Head of caudate nucleus (tissue), 42 donors: ENCODE results near the gene RAB11FIP4.

ENCODE experiments used
- DNase-seq, 42 donors: peaks; one replicate each; pipeline versions ENCODE4 v3.0.0 to v3.0.0-alpha.2; 2020 to 2021; ENCODE audit warnings: mixed read lengths in 7 of 42
- intact Hi-C: fragments of 100-400 bp; cut with DNase I; formaldehyde crosslinking; loops from one replicate; pipeline ENCODE4 v1.15.0; 2022

RAB11FIP4 gene

DNA sequence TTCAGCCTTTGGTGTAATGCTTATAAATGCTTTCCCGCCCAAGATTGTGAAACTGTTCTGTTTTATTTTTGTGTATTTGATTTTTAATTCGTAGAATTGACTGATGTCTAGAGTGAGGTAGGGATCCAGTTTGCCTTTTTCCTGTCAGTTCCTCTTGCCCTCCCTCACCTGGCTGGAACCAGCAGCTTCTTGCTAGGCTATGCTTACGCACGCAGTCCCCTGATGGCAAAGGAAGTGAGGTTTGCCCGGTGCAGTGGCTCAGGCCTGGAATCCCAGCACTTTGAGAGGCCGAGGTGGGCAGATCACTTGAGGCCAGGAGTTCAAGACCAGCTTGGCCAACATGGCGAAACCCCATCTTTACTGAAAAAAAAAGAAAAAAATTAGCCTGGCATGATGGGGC is 51.9 kb downstream of the RAB11FIP4 start:
- DNase-seq = no peak
- intact Hi-C loops = no loop called here

DNA sequence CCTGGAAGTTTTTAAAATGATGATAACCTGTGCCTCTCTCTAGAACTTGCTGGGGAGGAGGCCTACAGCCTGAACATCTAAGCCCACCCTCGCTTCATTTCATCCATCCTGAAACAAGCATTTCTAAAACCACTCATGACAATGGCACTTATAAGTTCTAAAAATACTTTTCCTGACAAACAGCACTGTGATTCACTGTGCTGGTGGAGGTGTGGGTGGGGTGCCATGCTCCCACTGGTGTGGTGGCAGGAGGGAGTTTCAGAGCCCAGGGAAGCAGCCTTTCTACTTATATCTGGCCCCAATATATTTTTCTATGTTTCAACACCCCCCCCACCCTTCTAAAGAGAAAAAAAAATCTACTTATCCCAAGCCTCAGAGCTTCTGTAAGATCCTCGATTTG is 52.6 kb downstream of the RAB11FIP4 start:
- intact Hi-C loops = no loop called here

DNA sequence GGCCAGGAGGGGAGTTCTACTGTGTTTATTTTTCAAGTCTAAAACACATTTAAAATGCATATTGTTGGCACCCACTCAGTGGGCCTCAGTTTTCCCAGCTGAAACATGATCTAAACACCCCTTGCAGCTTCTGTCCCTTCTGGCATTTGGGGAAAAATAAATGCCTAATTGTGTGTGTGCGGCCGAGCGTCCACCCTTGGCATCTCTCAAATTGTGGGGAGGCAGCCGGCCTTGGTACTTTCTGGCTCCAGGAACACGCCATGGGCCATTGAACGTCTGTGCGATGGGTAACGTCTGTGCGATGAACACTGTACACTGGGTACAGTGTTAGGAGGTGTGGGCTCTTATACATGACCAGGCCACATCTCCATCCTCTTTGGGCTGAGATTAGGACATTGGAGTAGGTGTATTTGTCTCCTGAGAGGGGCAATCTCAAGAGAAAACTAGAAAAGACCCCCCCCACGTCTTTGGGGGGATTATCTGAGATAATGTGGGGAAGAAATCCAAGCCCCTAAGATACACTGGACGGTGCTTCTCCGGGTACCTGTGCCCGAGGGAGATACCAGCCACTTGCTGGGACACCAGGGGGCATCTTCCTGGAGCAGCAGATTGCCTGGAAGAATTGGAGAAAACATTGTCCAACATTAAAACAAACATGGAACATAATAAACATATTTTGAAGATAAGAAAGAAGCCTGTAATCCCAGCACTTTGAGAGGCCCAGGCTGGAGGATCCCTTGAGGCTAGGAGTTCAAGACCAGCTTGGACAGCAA is 54.9 kb downstream of the RAB11FIP4 start:
- intact Hi-C loops = no loop called here
- DNase-seq = peak in 1 of 42 donors; percentile 22

More for the DNA sequence above, 52.6 kb downstream of the RAB11FIP4 start:
- DNase-seq = peak in 41 of 42 donors; percentile 28 to 89 (median 65)

DNA sequence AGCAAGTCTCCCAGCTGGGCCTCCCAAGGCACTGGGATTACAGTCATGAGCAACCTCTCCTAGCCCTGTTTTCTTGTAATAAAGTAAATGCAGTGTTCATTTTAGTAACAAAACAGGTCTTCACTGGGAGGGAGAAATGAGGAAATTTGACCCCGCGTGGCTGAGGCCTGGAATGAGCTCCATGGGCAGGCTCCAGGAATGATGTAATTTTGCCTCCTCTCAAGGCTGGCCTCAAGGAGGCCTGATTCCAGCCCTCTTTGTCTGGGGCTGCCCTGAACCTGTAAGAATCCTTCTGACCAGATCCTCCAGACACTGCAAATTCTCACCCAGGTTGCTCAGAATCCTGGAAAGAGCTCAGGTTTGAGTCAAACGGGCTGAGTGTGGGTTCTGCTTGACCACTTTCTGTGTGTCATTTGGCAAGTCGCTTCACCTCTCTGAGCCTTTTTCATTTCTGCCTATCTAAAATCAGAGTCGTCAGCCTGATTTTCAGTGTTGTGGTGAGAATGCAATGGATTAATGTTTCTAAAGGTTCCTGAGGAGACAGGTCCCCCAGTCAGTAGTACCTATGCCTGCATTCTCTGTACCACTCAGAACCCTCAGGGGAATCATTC is 57.1 kb downstream of the RAB11FIP4 start:
- DNase-seq = no peak
- intact Hi-C loops = no loop called here

DNA sequence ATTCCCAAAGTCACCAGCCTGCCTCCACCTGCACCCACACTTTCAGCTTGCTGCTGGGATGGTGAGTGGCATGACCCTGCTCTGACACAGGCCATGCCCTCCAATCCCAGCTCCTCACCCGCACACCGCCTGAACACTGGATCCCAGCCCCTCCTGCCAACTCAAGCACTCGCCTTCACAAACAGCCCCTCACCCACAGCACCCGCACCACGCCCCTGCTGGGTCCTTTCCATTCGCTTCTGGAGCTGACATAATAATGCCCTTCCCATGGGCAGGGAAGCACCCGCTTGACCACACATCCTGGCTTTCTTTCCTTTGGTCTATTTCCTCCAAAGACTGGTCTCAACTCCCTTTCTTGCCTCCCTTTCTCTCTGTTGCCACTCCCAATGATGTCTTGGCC is 57.6 kb downstream of the RAB11FIP4 start:
- intact Hi-C loops = no loop called here

DNA sequence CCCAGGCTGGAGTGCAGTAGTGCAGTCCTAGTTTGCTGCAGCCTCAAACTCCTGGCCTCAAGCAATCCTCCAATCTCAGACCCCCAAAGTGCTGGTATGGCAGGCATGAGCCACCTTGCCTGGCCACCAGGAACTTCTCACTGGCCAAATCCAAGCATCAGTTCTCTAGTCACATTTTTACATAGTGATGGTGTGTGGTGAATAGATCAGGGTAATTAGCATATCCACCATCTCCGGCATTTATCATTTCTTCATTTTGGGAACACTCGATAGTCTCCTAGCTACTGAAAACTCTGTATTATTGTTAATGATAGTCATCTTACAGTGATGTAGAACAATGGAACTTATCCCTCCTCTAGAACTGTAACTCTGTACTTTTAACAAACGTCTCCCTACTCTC is 58.3 kb downstream of the RAB11FIP4 start:
- intact Hi-C loops = no loop called here
- no peak for DNase-seq

More for the DNA sequence above, 57.6 kb downstream of the RAB11FIP4 start:
- DNase-seq = no peak

DNA sequence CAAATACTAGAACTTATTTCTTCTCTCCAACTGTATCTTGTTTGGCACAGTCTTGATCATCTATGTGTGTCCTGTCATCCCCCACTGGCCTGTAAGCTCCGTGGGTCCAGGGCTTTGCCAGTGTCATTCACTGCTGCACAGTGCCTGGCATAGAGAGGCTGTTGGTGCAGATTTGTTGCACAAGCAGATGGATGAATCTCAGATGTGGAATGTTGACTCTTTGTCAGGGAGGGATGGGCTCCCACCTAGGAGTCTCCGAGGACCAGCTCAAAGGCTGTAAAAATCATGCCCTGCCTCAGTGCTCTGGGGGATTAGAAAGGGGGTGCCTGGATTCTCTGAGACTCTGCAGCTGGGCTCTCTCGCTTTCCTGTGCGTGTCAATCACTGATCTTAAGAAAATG is 60.6 kb downstream of the RAB11FIP4 start:
- intact Hi-C loops = no loop called here

DNA sequence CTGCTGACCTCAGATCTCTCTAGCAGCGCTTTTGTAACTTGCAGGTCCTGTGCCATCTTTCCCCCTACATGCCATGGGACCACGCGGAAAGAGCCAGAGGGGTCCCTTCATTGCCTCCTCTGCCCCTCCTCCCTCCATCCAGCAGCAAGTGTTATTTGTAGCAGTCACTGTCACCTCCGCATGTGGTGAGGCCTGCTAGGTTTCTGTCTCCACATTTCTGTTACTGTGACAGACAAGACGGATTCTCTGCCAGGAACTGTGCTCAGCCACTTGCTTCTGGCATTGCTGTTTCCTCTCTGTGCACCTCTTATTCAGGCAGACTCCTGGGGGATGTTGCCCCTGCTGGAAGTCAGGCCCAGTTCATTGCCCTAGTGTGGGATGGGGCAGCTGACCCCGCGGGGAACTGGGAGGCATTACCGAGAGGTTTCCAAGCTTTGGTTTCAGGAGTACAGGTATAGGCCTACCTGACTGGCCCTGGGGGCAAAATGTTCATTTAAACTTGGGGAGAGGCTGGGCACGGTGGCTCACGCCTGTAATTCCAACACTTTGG is 61.2 kb downstream of the RAB11FIP4 start:
- DNase-seq = peak in 14 of 42 donors; percentile 19 to 73 (median 44)
- intact Hi-C loops = no loop called here

More for the DNA sequence above, 60.6 kb downstream of the RAB11FIP4 start:
- DNase-seq = no peak

DNA sequence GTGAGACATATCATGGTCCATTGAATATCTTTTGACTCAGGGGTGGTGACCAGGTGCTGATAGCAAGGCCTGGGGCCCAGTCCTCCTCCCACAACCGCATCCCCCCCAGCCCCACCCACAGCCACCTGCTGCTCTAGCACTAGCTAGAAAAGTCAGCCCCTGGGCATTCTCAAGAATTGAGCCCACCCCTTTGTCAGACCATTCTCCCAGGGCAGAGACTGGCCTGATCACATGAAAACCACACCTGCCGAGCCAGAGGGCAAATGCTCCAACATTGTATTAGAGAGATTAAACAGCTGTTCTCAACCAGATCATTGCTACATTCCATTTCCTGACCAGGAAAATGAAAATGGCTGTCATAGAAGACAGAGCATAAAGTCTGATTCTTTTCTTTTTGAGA is 62.4 kb downstream of the RAB11FIP4 start:
- no peak for DNase-seq
- intact Hi-C loops = no loop called here

DNA sequence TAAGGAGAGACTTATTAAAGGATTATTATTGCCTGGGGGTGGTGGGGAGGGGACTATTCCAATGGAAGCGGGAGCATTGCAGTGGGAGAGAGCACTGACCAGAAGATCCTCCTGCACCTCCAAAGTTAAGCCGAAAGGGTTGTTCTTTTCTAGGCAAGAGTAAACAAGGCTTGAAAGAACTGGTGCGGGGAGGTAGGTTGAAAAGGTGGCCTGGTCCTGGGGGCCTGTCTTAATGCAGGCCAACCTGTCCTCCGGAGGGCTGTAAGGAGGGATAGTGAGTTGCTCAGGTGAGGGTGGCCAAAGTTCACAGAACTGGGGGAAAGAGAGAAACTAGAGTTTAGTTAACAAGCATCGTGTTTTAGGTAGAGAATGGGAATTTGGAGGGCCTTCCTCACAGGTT is 65.3 kb downstream of the RAB11FIP4 start:
- DNase-seq = no peak
- intact Hi-C loops = no loop called here

DNA sequence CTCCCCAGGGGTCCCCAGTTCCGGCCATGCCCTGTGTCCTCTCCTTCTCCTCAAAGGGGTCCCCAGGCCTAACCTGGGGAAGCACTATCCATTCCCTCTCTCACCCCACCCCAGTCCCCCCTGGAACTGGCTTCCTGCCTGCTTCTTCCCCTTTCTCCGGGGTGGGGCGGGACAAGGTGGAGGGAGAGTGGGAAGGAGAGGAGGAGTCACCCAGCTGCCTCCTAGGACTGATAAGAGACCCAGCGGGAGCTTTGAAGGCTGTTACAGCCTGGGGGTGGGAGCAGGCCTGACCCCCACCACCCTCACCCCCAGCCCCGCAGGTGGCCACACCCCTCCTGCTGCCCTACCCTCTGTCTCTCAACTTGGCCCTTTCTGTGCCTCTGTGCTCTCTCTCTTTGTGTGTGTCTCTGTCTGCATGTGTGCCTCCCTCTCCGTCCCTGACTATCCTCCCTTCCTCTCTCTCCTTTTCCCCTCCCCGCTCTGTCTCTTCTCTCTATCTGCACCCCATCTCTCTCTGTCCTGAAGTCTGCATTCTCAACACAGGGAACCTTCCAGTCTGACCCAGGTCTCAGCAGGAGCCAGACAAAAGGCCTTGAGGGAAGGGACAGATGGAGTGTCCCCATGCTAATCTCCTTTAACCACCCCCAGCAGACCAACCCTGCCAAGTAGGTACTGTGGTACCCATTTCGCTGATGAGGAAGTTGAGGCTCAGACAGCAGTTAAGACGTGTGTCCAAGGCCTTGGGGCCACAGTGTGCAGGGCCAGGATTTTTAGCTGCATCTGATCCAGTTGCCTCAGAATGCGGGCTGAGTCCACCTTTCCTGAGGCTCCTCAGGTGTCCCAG is 66.1 kb downstream of the RAB11FIP4 start:
- intact Hi-C loops = no loop called here
- DNase-seq = no peak

DNA sequence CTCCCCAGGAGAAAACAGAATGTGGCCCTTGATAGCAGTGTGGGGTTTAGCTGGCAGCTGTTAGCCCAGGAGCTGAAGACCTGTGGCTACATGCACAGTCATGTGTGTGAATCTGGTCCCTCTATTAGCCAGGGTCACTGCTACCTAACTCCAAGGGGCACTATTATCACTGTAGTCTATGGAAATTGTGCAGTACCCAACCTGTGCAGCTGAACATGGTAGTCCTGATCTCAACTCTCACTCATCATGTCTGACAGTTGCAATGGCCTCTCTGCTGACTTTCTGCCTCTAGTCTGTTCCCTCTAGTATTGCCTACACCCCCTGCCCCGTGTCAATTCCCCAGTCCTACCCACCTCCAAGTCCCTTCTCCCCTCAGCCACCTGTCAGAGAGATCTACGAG is 67.4 kb downstream of the RAB11FIP4 start:
- no peak for DNase-seq
- intact Hi-C loops = no loop called here

DNA sequence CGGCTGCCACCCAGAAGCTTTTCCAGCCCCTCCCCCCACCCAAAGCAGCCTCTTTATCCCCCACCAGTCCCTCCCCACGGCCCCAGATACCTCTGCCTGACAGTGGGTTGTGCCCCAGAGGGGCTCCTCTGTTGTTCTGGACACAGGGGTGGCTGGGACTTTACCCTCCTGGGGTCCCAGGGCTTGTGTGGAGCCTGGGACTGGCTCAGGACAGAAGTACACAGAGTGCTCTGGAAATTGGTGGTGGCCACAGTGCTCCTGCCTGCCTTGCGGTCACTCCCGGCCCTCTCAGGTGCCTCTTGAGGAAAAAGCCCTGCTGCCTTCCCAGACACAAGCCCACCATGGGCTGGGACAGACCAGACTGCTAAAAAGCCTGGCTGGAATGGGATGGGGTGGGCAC is 68.2 kb downstream of the RAB11FIP4 start:
- intact Hi-C loops = no loop called here
- no peak for DNase-seq

DNA sequence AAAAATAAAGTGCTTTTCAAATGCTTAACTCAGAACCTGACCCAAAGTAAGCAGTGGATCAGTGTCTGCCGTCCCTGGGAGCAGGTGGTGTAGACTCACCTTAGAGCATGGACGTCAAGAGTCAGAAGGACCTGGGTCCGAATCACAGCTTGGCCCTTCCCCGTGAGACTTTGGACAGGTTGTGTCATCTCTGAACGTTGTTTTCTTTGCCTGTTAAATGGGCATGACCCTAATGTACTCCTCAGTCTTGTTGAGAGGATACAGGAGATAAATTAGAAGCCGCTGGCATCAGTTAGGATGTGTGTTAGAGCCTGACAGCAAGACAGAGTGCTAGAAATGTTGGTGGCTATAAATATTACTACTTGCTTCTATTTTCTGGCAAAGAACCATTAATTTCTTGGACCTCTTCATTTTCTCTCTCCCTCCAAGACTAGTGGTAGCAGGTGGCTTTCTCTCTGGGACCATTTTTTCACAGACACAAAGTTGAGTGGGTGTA is 68.8 kb downstream of the RAB11FIP4 start:
- intact Hi-C loops = no loop called here
- DNase-seq = no peak

DNA sequence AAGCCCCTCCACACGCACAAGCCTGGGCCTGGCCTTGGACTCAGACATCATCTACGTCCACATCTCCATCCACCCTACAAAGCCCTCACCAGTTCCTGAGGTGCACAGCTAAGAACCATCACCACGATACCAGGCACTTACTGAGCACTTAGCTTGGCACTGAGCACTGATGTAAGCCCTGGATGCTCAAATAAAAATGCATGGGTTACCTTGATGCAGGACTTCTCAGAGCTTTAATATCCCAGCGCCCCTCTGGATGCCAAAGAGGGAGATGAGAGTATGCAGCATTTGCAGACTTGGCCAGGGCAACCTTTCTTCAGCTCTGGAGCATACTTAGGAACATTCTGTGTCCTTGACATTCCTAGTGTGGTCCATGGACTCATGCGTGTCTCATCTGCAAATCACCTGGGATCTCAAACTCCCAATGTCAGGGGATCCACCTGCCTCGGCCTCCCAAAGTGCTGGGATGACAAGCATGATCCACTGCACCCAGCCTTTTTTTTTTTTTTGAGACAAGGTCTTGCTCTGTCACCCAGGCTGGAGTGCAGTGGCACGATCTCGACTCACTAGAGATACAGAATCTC is 69.8 kb downstream of the RAB11FIP4 start:
- intact Hi-C loops = no loop called here
- DNase-seq = no peak

DNA sequence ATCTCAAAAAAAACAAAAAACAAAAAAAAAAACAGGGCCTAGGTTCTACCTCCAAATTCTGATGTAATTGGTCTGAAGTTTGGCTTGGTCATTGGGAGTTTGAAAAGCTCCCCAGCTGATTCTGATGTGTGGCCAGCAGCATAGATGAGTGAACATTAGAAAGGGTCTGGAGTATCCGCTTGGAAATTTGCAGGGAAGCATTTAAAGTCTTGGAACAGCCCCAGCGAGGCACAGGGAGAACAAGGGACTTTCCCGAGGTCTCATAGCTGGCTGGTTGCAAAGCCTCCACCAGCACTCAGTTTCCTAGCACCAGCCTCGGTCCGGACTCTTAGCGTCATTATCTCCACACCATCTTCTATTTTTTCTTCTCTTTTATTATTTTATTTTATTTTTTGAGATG is 70.8 kb downstream of the RAB11FIP4 start:
- intact Hi-C loops = no loop called here
- no peak for DNase-seq

DNA sequence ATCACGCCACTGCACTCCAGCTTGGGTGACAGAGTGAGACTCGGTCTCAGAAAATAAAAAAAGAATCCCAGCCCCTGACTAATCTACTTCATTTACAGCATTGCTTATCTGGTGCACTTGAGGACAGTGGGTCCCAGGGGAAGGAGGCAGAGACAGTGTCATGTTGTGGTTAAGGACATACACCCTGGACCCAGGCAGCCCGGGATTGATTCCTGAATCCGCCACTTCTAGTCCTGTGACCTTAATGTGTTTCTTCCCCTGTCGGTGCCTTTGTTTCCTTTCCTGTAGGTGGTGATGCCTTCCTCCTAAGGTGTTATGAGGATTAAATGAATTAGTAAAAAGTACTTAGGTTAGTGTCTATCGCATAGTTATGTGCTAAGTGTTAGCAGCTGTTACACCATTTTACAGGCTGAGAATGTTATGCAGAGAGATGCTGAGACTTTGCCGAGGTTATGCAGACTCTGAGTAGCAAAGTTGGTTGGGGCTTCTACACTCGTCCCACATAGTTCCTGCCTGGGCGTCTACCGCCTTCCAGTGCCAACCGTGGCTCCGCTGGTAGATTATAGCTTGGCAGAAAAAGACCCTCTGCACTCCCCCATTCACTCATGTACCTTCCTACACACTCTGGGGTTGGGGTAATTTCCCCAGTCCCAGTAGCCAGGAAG is 74.8 kb downstream of the RAB11FIP4 start:
- intact Hi-C loops = no loop called here
- no peak for DNase-seq

DNA sequence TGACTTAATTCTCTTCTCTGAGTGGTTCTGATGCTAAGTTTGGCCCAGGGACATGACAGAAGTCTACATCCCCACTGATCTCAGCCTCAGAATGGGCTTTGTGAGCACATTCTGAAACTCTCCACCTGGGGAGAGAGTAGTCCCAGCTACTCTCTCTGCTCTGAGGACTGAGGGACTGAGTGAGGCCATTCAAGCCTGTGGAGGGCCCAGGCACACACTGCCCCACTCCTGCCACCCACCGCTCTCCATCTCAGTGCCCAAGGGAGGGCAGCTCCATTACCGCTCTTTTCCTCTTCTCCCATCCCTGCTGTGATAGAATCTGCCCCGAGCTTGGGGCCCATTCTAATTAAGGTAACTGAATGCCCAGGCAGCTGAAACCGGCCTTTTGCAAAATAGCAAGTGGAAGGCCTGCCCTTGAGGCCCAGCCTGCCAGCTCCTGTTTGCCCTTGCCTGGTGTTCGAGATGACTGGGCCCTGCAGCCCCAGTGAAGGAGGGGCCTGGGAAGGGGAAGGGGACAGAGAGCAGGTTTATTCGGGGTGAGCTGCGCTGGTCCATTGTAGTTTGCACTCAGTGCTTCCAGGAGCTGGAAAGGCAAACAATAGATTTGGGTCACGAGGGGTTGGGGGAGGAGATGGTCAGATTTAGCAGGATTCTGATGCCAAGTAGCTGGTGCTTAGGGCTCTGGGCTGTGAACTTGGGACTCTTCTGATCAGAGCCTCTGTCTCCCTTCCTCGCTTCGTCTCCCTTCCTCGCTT is 76.2 kb downstream of the RAB11FIP4 start:
- peak; percentile 22 to 94 (median 76) for DNase-seq

More for the DNA sequence above, 76.2 kb downstream of the RAB11FIP4 start:
- intact Hi-C loops = no loop called here
